Measurements from ENCODE around the gene TSPAN1. TPM values are rescaled to one million over a fixed set of nuclear protein-coding genes. Genes with fewer than 3 reads are reported as not detected.

Gene TSPAN1
- total and polyA plus RNA-seq, 2 of the 13 experiments (the other 11 are each of a cell fraction or from before 2014, with no cell fraction given), result 1.7 to 2.9 TPM

DNA sequence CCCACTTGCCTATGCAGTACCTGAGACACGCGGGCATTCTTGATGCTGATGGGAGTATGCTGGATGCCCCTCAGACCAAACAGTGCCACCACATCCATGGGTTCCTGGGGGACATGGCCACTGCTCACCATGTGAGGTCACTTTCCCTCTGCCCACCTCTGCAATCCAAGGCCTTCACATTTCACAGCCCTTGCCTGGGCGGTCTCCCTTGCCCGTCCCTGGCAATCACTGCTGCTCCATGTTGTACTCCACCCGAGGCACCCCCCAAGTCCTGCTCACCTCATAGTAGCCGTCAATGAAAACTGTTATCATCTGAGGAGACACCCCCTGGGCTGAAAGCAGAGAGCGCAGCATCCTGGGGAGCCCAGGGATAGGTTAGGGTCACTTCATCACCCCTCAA, 18.4 kb downstream of the TSPAN1 start:
- H3K27ac ChIP-seq (ENCODE audit: extremely low read length, insufficient read depth, low read length), result no peak overlapping the region
- no peaks in the 10 kb centered on the region for H4K20me1 ChIP-seq (ENCODE audit: insufficient read depth, low read length)
- in situ Hi-C loops (cut with HindIII; ENCODE audit: extremely low pct_ligation_motif_present, low pct_unique_long_range_greater_than_20kb) (no loop called here), intact Hi-C loops (cut with micrococcal nuclease; ENCODE audit: unreplicated experiment) (no loop called here)
- no peak overlapping the region for H3K4me3 ChIP-seq (replicated peaks in 1 of 3; ENCODE audit: insufficient read depth in 1 of 3, low read depth in 2 of 3, low read length in 3 of 3)
- H3K9ac ChIP-seq (ENCODE audit: insufficient read depth, low read depth, low read length), result no peak overlapping the region
- no peaks in the 10 kb centered on the region for H3K9me3 ChIP-seq (ENCODE audit: low read length)
- H3K36me3 ChIP-seq (replicated peaks in 1 of 2; ENCODE audit: control insufficient read depth in 1 of 2, insufficient read depth in 2 of 2, low read length in 2 of 2), result peaks cover 5 to 41% of the 10 kb centered on the region in 2 experiments; a peak in 3 of 5 replicates
- 91% methylated on average over 5 of the region's 7 CpGs for WGBS (ENCODE audit: low lambda C conversion rate)
- ChIA-PET POLR2A (interaction anchor here (1.9 kb wide), 1 partner anchor 10 kb away, joined by 6 read pairs; no protein-coding TSS in a partner anchor), CTCF (ENCODE audit: low intra/inter-chr PET ratio, low total read pairs) (no interaction called here)
- no TSS peak for BruUV-seq (replicated peaks)
- no peak overlapping the region for H2AFZ ChIP-seq (ENCODE audit: low read length)
- no peaks in the 10 kb centered on the region for H3K27me3 ChIP-seq (ENCODE audit: control insufficient read depth in 1 of 2, insufficient read depth in 2 of 2, low read length in 2 of 2)
- H3K4me2 ChIP-seq (ENCODE audit: low read depth, low read length), result no peak overlapping the region
- TF ChIP-seq HOXA7 (CRISPR knock-in tag; IDR thresholded peaks at IDR 0.05), result no peak
- no peak for TF ChIP-seq ELF4 (CRISPR knock-in tag; IDR thresholded peaks at IDR 0.05; ENCODE audit: borderline replicate concordance)
- no peak for TF ChIP-seq MLLT10 (CRISPR knock-in tag; IDR thresholded peaks at IDR 0.05)
- no peak for TF ChIP-seq MEF2D (CRISPR knock-in tag; IDR thresholded peaks at IDR 0.05)
- TF ChIP-seq TCF12 (IDR thresholded peaks at IDR 0.05), result no peak
- no peak for TF ChIP-seq TCF12 (CRISPR knock-in tag; IDR thresholded peaks at IDR 0.05)
- TF ChIP-seq ATF1 (CRISPR knock-in tag; IDR thresholded peaks at IDR 0.05), result no peak
- TF ChIP-seq ZBTB7B (CRISPR knock-in tag; IDR thresholded peaks at IDR 0.05), result no peak
- no peak for TF ChIP-seq ZNF713 (CRISPR knock-in tag; IDR thresholded peaks at IDR 0.05)
- no peaks in the 10 kb centered on the region for H3K79me2 ChIP-seq (ENCODE audit: insufficient read depth, low read length)
- no peak for ATAC-seq
- DNase-seq (ENCODE audit: low spot score), result no peak
- no peak for FAIRE-seq
- H3K4me1 ChIP-seq (ENCODE audit: insufficient read depth, low read length), result peaks cover 22% of the 10 kb centered on the region

DNA sequence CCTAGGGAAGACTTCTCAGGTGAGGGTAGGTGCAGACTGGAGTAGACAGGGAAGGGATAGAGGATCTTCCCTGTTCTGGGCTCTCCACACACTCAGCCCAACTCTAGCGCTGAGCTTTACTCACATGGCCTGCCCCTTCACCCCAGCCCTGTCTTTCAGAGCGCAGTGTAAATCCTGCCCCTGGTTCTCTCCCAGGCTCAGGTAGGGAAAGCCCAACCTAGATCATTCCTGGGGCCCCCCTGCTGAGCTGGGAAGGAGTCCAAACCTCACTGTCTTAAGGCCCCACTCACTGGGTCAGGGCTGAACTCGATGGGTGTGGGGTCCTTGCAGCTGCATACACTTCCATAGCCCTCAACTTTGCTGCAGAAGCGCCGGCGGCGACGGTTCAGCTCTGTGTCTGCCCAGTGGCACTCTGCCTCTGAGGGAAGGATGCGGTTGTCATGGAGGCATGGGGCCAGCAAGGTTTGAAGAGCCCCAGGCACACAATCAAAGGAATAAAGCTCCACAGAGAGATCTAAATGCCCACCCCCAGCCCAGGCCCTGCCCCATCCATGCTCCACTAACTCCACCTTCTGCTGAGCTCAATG, 19.2 kb downstream of the TSPAN1 start:
- H3K4me3 ChIP-seq (replicated peaks in 1 of 3; ENCODE audit: insufficient read depth in 1 of 3, low read depth in 2 of 3, low read length in 3 of 3), result no peak overlapping the region
- DNase-seq (ENCODE audit: low spot score), result no peak
- intact Hi-C loops (cut with micrococcal nuclease; ENCODE audit: unreplicated experiment) (no loop called here), in situ Hi-C loops (cut with HindIII; ENCODE audit: extremely low pct_ligation_motif_present, low pct_unique_long_range_greater_than_20kb) (no loop called here)
- no peaks in the 10 kb centered on the region for H3K27me3 ChIP-seq (ENCODE audit: control insufficient read depth in 1 of 2, insufficient read depth in 2 of 2, low read length in 2 of 2)
- H3K9me3 ChIP-seq (ENCODE audit: low read length), result no peaks in the 10 kb centered on the region
- WGBS (ENCODE audit: low lambda C conversion rate), result 97% methylated on average over 9 of the region's 9 CpGs
- no TSS peak for BruUV-seq (replicated peaks)
- no peak overlapping the region for H3K4me2 ChIP-seq (ENCODE audit: low read depth, low read length)
- H3K27ac ChIP-seq (ENCODE audit: extremely low read length, insufficient read depth, low read length), result no peak overlapping the region
- ChIA-PET POLR2A (no interaction called here), CTCF (ENCODE audit: low intra/inter-chr PET ratio, low total read pairs) (no interaction called here)
- no peak for ATAC-seq
- no peaks in the 10 kb centered on the region for H3K79me2 ChIP-seq (ENCODE audit: insufficient read depth, low read length)
- H3K36me3 ChIP-seq (replicated peaks in 1 of 2; ENCODE audit: control insufficient read depth in 1 of 2, insufficient read depth in 2 of 2, low read length in 2 of 2), result peaks cover 5 to 37% of the 10 kb centered on the region in 2 experiments; a peak in 3 of 5 replicates
- no peak overlapping the region for H2AFZ ChIP-seq (ENCODE audit: low read length)
- peaks cover 26% of the 10 kb centered on the region for H3K4me1 ChIP-seq (ENCODE audit: insufficient read depth, low read length)
- H4K20me1 ChIP-seq (ENCODE audit: insufficient read depth, low read length), result no peaks in the 10 kb centered on the region
- H3K9ac ChIP-seq (ENCODE audit: insufficient read depth, low read depth, low read length), result no peak overlapping the region
- FAIRE-seq, result no peak
- TF ChIP-seq MBD4 (IDR thresholded peaks at IDR 0.05; ENCODE audit: borderline replicate concordance, low read length) (no peak), MLLT10 (CRISPR knock-in tag; IDR thresholded peaks at IDR 0.05) (no peak), ZNF296 (CRISPR knock-in tag; conservative IDR thresholded peaks at IDR 0.05) (no peak), ZNF557 (CRISPR knock-in tag; IDR thresholded peaks at IDR 0.05) (no peak), MZF1 (CRISPR knock-in tag; IDR thresholded peaks at IDR 0.05; ENCODE audit: borderline replicate concordance) (no peak), ZNF572 (CRISPR knock-in tag; IDR thresholded peaks at IDR 0.05) (no peak), NFIC (IDR thresholded peaks at IDR 0.05; ENCODE audit: low read length) (no peak), GTF3A (CRISPR knock-in tag; conservative IDR thresholded peaks at IDR 0.05) (no peak)
- TF ChIP-seq, protein P1, sequence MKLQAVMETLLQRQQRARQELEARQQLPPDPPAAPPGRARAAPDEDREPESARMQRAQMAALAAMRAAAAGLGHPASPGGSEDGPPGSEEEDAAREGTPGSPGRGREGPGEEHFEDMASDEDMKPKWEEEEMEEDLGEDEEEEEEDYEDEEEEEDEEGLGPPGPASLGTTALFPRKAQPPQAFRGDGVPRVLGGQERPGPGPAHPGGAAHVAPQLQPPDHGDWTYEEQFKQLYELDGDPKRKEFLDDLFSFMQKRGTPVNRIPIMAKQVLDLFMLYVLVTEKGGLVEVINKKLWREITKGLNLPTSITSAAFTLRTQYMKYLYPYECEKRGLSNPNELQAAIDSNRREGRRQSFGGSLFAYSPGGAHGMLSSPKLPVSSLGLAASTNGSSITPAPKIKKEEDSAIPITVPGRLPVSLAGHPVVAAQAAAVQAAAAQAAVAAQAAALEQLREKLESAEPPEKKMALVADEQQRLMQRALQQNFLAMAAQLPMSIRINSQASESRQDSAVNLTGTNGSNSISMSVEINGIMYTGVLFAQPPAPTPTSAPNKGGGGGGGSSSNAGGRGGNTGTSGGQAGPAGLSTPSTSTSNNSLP (IDR thresholded peaks at IDR 0.05; ENCODE audit: low read depth, low read length), result no peak
- TF ChIP-seq, protein P2, sequence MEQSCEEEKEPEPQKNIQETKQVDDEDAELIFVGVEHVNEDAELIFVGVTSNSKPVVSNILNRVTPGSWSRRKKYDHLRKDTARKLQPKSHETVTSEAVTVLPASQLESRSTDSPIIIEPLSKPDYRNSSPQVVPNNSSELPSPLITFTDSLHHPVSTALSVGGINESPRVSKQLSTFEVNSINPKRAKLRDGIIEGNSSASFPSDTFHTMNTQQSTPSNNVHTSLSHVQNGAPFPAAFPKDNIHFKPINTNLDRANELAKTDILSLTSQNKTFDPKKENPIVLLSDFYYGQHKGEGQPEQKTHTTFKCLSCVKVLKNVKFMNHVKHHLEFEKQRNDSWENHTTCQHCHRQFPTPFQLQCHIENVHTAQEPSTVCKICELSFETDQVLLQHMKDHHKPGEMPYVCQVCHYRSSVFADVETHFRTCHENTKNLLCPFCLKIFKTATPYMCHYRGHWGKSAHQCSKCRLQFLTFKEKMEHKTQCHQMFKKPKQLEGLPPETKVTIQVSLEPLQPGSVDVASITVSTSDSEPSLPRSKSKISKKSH (CRISPR knock-in tag; IDR thresholded peaks at IDR 0.05; ENCODE audit: borderline replicate concordance), result no peak

All from HepG2 (cell line).